A673 (cell line): ENCODE data around the gene CA6. TPM values are rescaled to one million over a fixed set of nuclear protein-coding genes. Genes with fewer than 3 reads are reported as not detected.

ENCODE experiments used
- total RNA-seq: library from RNA; stranded (reverse); gene quantifications from 2 replicates; pipeline ENCODE4 v1.2.3, GENCODE V29; 2021

CA6 gene
- total RNA-seq, 1 experiment from 2014 or later = not detected

Other genes starting within 250 kb of the CA6 start
- gene RERE, start 128.2 kb upstream of the CA6 start, total RNA-seq = 188 and 220 TPM in 2 replicates
- 2,313 and 2,659 TPM in 2 replicates for gene ENO1, start 67.2 kb upstream of the CA6 start, total RNA-seq
- not detected in 2 replicates for gene SLC2A7, start 80.6 kb downstream of the CA6 start, total RNA-seq
- gene SLC2A5, start 123.8 kb downstream of the CA6 start, total RNA-seq = not detected in 2 replicates
- 0.34 and 0.87 TPM in 2 replicates for gene GPR157, start 183.2 kb downstream of the CA6 start, total RNA-seq